ENCODE measurements around the gene ZKSCAN3. TPM values are rescaled to one million over a fixed set of nuclear protein-coding genes. Genes with fewer than 3 reads are reported as not detected.

Gene ZKSCAN3
- total RNA-seq (2022; extraction: Qiagen RNA extraction) = 1.4 to 1.9 TPM (median 1.7 TPM) in 5 replicates

DNA sequence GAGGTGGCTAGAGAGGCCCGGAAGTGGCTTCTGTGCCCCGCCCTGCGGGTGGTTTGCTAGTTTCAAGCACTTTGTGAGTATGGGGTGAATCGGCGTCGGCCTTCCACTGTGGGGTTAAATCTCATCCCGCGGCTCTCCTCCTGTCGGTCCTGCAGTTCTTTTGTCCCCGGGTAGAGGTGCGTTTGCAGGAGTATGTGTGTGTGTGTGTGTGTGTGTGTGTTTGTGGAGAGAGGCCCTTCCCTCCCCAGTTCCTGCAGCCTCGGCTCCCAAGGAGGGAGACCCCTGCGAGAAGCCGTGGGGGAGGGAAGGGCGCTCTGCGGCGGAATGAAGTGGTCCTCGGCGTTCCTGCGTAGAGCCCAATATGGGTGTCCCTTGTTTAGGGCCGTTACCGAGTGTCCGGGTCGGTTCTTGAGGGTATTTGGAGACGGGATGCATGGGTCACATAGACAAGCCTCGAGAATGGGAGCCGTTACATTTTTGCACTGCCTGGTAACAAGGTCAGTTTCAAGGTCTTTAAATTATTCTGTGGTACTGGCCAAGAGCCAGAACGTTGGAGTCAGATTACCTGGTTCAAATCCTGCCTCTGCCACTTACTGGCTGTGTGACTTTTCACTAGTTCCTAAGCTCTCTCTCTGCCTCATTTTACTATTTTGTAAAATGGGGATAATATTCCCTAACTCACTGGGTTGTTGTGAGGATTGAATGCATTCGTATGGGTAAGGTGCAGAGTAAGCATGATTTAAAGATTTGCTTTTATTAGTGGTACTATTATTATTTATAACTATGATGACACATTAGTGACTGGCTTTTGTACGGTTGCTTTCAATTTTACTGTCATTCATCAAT is at the start of gene ZKSCAN3:
Gene ZKSCAN3, plus strand, starts transcription at position 56 of the 846 bp plus-strand sequence. CDS start 9,640 bp downstream, outside the sequence.

DNA sequence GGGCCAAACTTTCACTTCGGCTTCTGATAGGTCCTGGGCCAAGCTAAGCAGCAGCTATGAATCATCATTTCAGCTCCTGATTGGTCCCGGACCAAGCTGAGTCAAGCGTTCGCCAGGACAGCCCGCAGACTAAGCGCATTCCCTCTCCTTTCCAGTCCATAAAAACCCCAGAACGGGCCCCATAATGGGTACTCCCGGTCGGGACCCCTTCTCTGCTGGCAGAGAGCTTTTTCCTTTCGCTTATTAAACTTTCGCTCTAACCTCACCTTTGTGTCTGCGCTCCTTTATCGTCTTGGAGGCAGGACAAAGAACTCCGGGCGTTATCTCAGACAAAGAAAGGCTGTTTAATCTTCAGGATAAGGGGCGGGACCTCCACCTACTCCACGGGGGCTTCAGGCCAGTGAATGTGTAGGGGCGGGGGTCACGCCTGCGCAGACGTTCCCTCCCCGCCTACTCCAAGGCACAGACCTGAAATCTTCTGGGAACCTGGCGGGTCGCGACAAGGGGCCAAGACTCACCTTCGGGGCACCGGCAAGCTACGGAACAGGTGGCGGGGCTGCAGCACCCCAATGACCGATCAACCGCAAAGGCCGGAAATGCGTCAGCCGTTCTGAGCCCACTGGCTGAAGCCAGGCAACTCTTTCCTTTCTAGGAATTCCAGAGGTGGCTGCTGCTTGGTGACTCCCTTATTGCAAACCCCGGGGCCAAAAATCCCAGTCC is 14.0 kb upstream of the ZKSCAN3 start, which contains the start of gene ZSCAN31:
Gene ZSCAN31, minus strand, starts transcription at position 585 of the 720 bp plus-strand sequence. CDS start 6,465 bp downstream, outside the sequence.

GRCh38 chr6:28399350-28400121 is 49.8 kb downstream of the ZKSCAN3 start, which contains the start of gene ZSCAN12:
Gene ZSCAN12 (minus strand): TSS chr6:28399747. CDS start chr6:28398405, 1,342 bp downstream.

Other genes with a start within 250 kb of the ZKSCAN3 start
- gene ZSCAN16, start 225.3 kb upstream of the ZKSCAN3 start, total RNA-seq (2022; extraction: Qiagen RNA extraction) = 3.6 to 4.7 TPM (median 4.0 TPM) in 5 replicates
- 3.2 to 5.5 TPM (median 4.8 TPM) in 5 replicates for gene ZKSCAN8, start 208.1 kb upstream of the ZKSCAN3 start, total RNA-seq (2022; extraction: Qiagen RNA extraction)
- 6.1 to 8.0 TPM (median 6.8 TPM) in 5 replicates for gene ZSCAN9, start 124.7 kb upstream of the ZKSCAN3 start, total RNA-seq (2022; extraction: Qiagen RNA extraction)
- gene ZKSCAN4, start 97.7 kb upstream of the ZKSCAN3 start, total RNA-seq (2022; extraction: Qiagen RNA extraction) = 2.6 to 2.7 TPM (median 2.7 TPM) in 5 replicates
- gene NKAPL, start 90.7 kb upstream of the ZKSCAN3 start, total RNA-seq (2022; extraction: Qiagen RNA extraction) = not detected in 5 replicates
- gene ZSCAN26, start 82.8 kb upstream of the ZKSCAN3 start, total RNA-seq (2022; extraction: Qiagen RNA extraction) = 3.6 to 5.4 TPM (median 4.2 TPM) in 5 replicates
- gene PGBD1, start 68.4 kb upstream of the ZKSCAN3 start, total RNA-seq (2022; extraction: Qiagen RNA extraction) = 4.1 to 5.4 TPM (median 4.7 TPM) in 5 replicates
- gene ZSCAN31, start 13.8 kb upstream of the ZKSCAN3 start, total RNA-seq (2022; extraction: Qiagen RNA extraction) = 1.5 to 2.2 TPM (median 1.8 TPM) in 5 replicates
- 1.3 to 1.9 TPM (median 1.6 TPM) in 5 replicates for gene ZSCAN12, start 49.8 kb downstream of the ZKSCAN3 start, total RNA-seq (2022; extraction: Qiagen RNA extraction)
- gene ZSCAN23, start 93.5 kb downstream of the ZKSCAN3 start, total RNA-seq (2022; extraction: Qiagen RNA extraction) = not detected in 5 replicates
- not detected in 5 replicates for gene GPX6, start 165.8 kb downstream of the ZKSCAN3 start, total RNA-seq (2022; extraction: Qiagen RNA extraction)
- not detected in 5 replicates for gene GPX5, start 175.9 kb downstream of the ZKSCAN3 start, total RNA-seq (2022; extraction: Qiagen RNA extraction)